Left cardiac atrium (tissue), 4 donors: ENCODE results near the gene EPAS1. TPM values are rescaled to one million over a fixed set of nuclear protein-coding genes. Genes with fewer than 3 reads are reported as not detected.

Experiments
- ATAC-seq, 2 donors: fragments of 200-7000 bp; cut with Tn5 transposase; one replicate each; pipeline ENCODE4 v1.9.1; 2020; ENCODE audit warnings: mild to moderate bottlenecking in 2 of 2, moderate library complexity in 2 of 2
- DNase-seq: peaks from one replicate; pipeline ENCODE4 v3.0.0-alpha.2; 2020
- intact Hi-C, 2 donors: fragments of 100-400 bp; cut with DNase I; formaldehyde crosslinking; loops; one replicate each; pipeline versions ENCODE4 v1.14.1 to v1.15.1; 2022 to 2023
- total RNA-seq, 2 donors: library from RNA; stranded (reverse); fragmentation: NEBNext Ultra II Directional; extraction: Animal tissue kit (Norgen Biotek cat#: 25700); gene quantifications; one replicate each; pipeline ENCODE4 v1.2.1, GENCODE V29; 2021
- donor health status: DM: no; HTN: yes; CAD: no.
- donor health status: DM: no; HTN: yes; CAD: no; lungs with severe emphysema.
- donor health status: DM: yes; HTN: yes; CAD: no.
- donor health status: Dilated cardiomyopathy.

EPAS1 gene
- total RNA-seq, 2 donors from 2014 or later = 262 to 377 TPM

- intact Hi-C loops = loop anchor here (5.0 to 10.0 kb wide), 3 partner anchors 72 to 355 kb away; partner anchors contain the start of gene EPAS1 (in 1 of the 2)
- DNase-seq (no peak), ATAC-seq (no peak)
Measured at GRCh38 chr2:46367286-46367685, 70.1 kb downstream of the EPAS1 start.

GRCh38 chr2:46368401-46368800, 71.2 kb downstream of the EPAS1 start:
- intact Hi-C loops = loop anchor here (5.0 to 10.0 kb wide), 3 partner anchors 74 to 356 kb away; partner anchors contain the start of gene EPAS1 (in 1 of the 2)
- DNase-seq (no peak), ATAC-seq (no peak)

- DNase-seq = no peak
- no peak for ATAC-seq
- intact Hi-C loops = loop anchor here (5.0 to 10.0 kb wide), 6 partner anchors 75 to 365 kb away; partner anchors contain the start of gene EPAS1 (in 1 of the 2)
Measured at GRCh38 chr2:46369783-46370182, 72.6 kb downstream of the EPAS1 start.

GRCh38 chr2:46371854-46372253, 74.6 kb downstream of the EPAS1 start:
- DNase-seq = no peak
- intact Hi-C loops = loop anchor here (5.0 to 10.0 kb wide), 3 partner anchors 83 to 367 kb away; no protein-coding TSS in a partner anchor
- no peak for ATAC-seq

- no peak for ATAC-seq
- intact Hi-C loops = loop anchor here (5.0 to 10.0 kb wide), 3 partner anchors 82 to 368 kb away; no protein-coding TSS in a partner anchor
- DNase-seq = no peak
Measured at GRCh38 chr2:46372475-46372874, 75.3 kb downstream of the EPAS1 start.

- DNase-seq (no peak), ATAC-seq (no peak)
- intact Hi-C loops = loop anchor here (5.0 to 10.0 kb wide), 3 partner anchors 82 to 368 kb away; no protein-coding TSS in a partner anchor
Measured at GRCh38 chr2:46373238-46373637, 76.0 kb downstream of the EPAS1 start.

GRCh38 chr2:46375566-46376125, 78.4 kb downstream of the EPAS1 start:
- ATAC-seq (no peak), DNase-seq (no peak)
- intact Hi-C loops = loop anchor here in 1 of 2 donors (5.0 to 10.0 kb wide), 3 partner anchors 79 to 371 kb away; no protein-coding TSS in a partner anchor

- no peak for ATAC-seq
- DNase-seq = no peak
- intact Hi-C loops = loop anchor here in 1 of 2 donors (5.0 to 10.0 kb wide), 3 partner anchors 78 to 372 kb away; no protein-coding TSS in a partner anchor
Measured at GRCh38 chr2:46376586-46376985, 79.4 kb downstream of the EPAS1 start.

- intact Hi-C loops = loop anchor here in 1 of 2 donors (5.0 to 10.0 kb wide), 3 partner anchors 78 to 372 kb away; no protein-coding TSS in a partner anchor
- DNase-seq (no peak), ATAC-seq (peak; percentile 24 to 48)
Measured at GRCh38 chr2:46377101-46377581, 79.9 kb downstream of the EPAS1 start.

- DNase-seq (no peak), ATAC-seq (no peak)
- intact Hi-C loops = loop anchor here in 1 of 2 donors (5.0 to 10.0 kb wide), 3 partner anchors 77 to 373 kb away; no protein-coding TSS in a partner anchor
Measured at GRCh38 chr2:46377666-46378560, 80.7 kb downstream of the EPAS1 start.

- DNase-seq (no peak), ATAC-seq (no peak)
- intact Hi-C loops = loop anchor here in 1 of 2 donors (5.0 to 10.0 kb wide), 3 partner anchors 76 to 374 kb away; no protein-coding TSS in a partner anchor
Measured at GRCh38 chr2:46378616-46379015, 81.4 kb downstream of the EPAS1 start.

- DNase-seq = no peak
- intact Hi-C loops = loop anchor here in 1 of 2 donors (5.0 to 10.0 kb wide), 3 partner anchors 75 to 375 kb away; no protein-coding TSS in a partner anchor
- no peak for ATAC-seq
Measured at GRCh38 chr2:46379213-46380037, 82.2 kb downstream of the EPAS1 start.

GRCh38 chr2:46380038-46380940, 83.1 kb downstream of the EPAS1 start:
- intact Hi-C loops = no loop called here
- no peak for DNase-seq

GRCh38 chr2:46381263-46381849, 84.1 kb downstream of the EPAS1 start:
- intact Hi-C loops = no loop called here
- DNase-seq (no peak), ATAC-seq (peak in 1 of 2 donors; percentile 28)

More at GRCh38 chr2:46380038-46380940, 83.1 kb downstream of the EPAS1 start:
- ATAC-seq = no peak

GRCh38 chr2:46381871-46382270, 84.7 kb downstream of the EPAS1 start:
- intact Hi-C loops = no loop called here
- DNase-seq (no peak), ATAC-seq (no peak)

- DNase-seq = no peak
- intact Hi-C loops = no loop called here
- ATAC-seq = no peak
Measured at GRCh38 chr2:46382331-46383112, 85.3 kb downstream of the EPAS1 start.

- intact Hi-C loops = no loop called here
- no peak for ATAC-seq
Measured at GRCh38 chr2:46383113-46383395, 85.8 kb downstream of the EPAS1 start.

More at GRCh38 chr2:46383113-46383395, 85.8 kb downstream of the EPAS1 start:
- no peak for DNase-seq
